HG02623 (cell line): Measurements from ENCODE around the gene GH1.
"Not testable (repeated sequence)": the region's sequence is repeated elsewhere in the genome, so short reads cannot be mapped to it uniquely, and the experiment has no call there.

Source experiments
- ATAC-seq: cut with Tn5 transposase; IDR thresholded peaks from one replicate; pipeline ENCODE4 v1.9.1; 2021; ENCODE audit warnings: moderate library complexity; ENCODE audit not compliant: unreplicated experiment

GH1 gene

DNA sequence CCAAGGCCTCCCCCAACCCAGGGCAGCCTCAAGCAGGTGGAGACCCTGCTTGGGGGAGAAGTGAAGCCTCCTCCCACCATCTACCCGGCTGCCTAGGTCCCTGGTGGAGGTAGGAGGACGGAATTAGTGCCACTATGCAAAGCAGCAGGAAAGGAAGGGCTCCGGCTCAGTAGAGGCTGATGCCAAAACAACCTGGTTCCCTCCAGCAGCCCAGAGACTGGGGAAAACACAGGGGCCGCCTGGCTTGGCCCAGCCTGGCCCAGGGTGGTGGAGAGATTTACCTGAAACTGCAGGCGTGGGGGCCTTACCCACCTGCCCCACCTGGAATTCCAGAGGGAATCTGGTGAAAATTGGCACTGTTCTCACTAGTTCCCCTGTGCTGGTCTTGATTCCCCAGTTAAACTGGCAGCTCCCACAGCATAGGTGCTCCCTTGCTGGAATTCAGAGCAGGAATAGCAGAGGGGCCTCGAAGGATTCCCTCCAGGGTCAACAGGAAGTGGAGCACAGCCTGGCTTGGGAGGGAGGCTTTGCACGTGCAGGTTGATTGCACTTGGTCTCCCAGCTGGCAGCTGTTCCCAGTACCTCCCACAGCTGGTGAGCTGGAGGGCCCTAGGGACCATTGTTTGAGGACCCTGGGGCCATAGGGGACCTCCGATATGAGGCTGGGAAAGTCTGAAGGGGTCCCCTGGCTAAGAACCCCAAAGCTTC is 9.0 kb upstream of the GH1 start:
- no peak for ATAC-seq

DNA sequence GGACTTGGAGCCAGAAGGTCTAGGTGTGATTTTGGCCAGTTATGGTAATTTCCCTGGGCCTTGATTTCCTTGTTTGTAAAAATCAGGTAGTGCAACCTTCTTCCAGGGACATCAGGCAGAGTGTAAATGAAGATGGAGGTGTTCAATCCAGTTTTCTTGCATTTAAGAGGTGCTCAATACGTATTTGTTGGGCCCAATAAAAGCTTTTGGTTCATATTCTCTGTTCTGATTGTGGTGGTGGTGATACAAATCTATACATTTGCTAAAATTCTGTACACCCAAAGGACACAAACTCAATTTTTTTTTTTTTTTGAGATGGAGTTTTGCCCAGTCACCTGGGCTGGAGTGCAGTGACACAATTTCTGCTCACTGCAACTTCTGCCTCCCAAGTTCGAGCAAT is 7.5 kb upstream of the GH1 start:
- no peak for ATAC-seq

DNA sequence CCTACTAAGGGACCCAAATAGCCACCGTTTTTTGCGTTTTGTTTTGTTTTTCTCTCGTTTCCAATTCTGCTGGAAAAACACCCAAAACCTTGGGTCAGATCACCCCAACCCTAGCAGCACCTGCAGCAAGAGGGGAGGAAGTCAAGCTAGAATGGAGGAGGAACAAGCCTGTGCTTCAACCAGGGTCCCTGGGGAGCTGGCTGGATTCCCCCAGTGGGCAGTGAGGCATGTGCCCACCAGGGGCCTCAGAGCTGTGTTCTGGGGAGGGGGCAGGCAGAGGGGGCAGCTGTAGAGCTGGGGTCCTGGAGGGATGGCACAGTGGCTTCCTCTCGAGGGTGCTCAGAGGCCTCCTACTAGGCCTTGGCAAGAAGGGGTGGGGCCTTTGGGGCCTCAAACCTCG is 7.0 kb upstream of the GH1 start:
- no peak for ATAC-seq

DNA sequence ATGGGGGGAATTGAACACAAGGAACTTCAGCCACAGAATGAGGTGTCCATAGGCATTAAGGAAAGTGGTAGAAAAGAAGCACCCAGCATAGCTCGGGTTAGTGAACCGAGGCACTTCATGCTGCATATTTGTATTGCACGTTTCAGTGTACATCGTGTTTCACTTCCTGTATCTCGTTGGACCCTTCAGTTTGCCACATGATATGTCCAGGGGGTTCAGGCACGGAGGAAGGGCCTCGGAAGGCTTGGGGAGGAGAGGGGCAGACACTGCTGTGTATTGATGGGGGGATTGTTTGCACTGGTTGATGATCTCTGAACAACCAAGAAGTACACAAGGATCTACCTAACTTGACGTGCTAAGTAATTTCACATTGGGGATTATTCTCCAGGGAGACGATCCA is 3.8 kb upstream of the GH1 start:
- not testable (repeated sequence) for ATAC-seq

DNA sequence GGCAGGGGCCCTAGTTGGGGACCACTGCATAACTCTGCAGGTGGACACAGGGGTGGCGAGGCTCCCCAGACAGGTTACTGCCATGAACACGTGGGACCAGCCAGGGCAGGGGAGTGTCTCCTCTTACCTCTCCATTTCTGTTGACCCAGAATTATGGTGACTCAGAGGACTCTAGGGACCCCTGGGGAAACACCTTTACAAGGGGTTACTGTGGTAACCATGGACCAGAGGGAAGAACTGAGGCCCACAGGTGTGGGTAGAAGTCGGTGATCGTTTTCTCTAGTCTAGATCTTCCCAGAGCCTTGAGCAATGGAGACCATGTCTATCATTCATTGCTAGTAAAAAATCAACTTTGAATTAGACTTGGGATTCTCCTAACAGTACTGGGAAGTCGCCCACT is 2.1 kb upstream of the GH1 start:
- ATAC-seq = not testable (repeated sequence)

DNA sequence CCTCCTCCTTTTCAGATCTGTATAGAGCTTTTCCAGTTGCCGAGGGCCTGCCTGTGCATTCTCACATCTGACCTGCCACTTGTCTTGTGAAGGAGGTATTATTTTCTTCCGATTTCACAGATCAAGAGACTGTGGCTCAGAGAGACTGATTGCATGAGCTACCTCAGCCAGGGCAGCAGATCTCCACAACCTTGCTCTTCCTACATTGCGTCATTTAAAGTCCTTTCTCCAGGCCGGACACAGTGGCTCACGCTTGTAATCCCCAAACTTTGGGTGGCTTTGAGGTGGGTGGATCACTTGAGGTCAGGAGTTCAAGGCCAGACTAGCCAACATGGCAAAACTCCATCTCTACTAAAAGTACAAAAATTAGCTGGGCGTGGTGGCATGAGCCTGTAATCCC is 1.4 kb upstream of the GH1 start:
- ATAC-seq = not testable (repeated sequence)

DNA sequence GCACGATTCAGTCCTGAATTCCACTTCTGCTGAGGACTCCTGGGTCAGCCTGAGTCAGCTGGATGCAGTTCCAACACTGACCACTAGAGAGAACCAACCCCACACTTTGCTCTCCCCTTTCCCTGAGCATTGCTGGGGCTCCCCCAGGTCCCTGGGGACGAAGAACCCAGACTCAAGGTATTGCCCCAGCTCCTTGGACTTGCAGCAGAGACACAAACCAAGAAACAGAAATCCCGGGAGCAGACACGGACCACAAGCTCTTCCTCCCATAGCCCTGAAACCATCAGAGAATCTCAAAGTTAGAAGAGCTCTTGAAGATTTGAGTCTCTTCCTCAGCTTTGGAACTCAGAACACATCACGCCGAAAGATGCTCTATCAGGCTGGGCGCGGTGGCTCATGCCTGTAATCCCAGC is 678 bp upstream of the GH1 start:
- ATAC-seq = peak; percentile 66

DNA sequence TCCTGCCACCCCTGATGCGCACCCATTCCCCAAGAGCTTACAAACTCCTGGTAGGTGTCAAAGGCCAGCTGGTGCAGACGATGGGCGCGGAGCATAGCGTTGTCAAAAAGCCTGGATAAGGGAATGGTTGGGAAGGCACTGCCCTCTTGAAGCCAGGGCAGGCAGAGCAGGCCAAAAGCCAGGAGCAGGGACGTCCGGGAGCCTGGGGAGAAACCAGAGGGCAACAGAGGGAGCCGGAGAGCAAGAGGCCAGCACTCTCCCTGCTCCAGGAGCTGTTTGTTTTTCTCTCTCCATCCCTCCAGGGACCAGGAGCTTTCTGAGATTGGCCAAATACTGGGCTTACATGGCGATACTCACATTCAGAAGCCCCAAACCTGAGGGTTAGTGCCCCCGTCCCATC is 334 bp downstream of the GH1 start:
- no peak for ATAC-seq

DNA sequence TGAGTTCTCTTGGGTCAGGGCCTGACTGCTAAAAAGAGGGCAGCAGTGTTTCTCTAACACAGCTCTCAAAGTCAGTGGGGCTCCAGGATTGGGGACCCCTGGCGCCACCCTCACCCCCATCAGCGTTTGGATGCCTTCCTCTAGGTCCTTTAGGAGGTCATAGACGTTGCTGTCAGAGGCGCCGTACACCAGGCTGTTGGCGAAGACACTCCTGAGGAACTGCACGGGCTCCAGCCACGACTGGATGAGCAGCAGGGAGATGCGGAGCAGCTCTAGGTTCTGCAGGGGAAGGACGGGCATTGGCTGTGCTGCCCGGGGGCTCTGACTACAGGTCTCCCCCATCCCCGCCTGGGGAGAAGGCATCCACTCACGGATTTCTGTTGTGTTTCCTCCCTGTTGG is 993 bp downstream of the GH1 start:
- no peak for ATAC-seq

DNA sequence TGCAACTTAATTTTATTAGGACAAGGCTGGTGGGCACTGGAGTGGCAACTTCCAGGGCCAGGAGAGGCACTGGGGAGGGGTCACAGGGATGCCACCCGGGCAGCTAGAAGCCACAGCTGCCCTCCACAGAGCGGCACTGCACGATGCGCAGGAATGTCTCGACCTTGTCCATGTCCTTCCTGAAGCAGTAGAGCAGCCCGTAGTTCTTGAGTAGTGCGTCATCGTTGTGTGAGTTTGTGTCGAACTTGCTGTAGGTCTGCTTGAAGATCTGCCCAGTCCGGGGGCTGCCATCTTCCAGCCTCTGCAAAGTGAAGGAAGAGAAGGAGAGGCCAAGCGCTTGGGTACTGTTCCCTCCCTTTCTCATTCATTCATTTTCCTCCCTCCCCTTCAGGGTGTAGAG is 1.4 kb downstream of the GH1 start:
- not testable (repeated sequence) for ATAC-seq

DNA sequence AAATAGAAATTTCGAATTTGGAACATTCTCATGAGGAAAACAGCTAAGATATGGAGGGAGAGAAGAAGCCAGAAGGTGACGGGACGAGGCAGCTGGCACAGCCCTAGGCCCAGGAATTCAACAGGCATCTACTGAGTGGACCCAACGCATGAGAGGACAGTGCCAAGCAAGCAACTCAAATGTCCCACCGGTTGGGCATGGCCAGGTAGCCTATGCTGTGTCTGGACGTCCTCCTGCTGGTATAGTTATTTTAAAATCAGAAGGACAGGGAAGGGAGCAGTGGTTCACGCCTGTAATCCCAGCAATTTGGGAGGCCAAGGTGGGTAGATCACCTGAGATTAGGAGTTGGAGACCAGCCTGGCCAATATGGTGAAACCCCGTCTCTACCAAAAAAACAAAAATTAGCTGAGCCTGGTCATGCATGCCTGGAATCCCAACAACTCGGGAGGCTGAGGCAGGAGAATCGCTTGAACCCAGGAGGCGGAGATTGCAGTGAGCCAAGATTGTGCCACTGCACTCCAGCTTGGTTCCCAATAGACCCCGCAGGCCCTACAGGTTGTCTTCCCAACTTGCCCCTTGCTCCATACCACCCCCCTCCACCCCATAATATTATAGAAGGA is 2.0 kb downstream of the GH1 start:
- no peak for ATAC-seq

DNA sequence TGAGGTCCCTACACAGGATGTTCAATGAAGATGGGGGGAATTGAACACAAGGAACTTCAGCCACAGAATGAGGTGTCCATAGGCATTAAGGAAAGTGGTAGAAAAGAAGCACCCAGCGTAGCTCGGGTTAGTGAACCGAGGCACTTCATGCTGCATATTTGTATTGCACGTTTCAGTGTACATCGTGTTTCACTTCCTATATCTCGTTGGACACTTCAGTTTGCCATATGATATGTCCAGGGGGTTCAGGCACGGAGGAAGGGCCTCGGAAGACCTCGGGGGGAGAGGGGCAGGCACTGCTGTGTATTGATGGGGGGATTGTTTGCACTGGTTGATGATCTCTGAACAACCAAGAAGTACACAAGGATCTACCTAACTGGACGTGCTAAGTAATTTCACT is 2.9 kb downstream of the GH1 start:
- not testable (repeated sequence) for ATAC-seq

DNA sequence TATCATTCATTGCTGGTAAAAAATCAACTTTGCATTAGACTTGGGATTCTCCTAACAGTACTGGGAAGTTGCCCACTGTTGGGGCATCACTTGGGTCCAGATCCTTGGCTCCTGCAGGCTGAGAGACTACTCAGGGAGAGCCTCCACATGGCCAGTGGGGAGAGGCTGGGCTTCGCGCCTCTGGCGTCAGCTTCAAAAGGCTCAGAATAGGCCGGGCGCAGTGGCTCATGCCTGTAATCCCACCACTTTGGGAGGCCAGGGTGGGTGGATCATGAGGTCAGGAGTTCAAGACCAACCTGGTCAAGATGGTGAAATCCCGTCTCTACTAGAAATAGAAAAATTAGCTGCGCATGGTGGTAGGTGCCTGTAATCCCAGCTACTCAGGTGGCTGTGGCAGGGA is 4.2 kb downstream of the GH1 start:
- ATAC-seq = no peak

DNA sequence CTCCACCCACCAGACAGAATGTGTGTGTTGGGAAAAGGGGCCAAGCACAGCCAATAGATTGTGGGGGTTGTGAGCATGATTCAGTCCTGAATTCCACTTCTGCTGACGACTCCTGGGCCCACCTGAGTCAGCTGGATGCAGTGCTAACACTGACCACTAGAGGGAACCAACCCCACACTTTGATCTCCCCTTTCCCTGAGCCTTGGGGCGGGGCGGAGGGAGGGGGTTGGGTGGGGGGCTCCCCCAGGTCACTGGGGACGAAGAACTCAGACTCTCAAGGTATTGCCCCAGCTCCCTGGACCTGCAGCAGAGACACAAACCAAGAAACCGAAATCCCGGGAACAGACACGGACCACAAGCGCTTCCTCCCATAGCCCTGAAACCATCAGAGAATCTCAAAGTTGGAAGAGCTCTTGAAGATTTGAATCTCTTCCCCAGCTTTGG is 7.0 kb downstream of the GH1 start:
- no peak for ATAC-seq

DNA sequence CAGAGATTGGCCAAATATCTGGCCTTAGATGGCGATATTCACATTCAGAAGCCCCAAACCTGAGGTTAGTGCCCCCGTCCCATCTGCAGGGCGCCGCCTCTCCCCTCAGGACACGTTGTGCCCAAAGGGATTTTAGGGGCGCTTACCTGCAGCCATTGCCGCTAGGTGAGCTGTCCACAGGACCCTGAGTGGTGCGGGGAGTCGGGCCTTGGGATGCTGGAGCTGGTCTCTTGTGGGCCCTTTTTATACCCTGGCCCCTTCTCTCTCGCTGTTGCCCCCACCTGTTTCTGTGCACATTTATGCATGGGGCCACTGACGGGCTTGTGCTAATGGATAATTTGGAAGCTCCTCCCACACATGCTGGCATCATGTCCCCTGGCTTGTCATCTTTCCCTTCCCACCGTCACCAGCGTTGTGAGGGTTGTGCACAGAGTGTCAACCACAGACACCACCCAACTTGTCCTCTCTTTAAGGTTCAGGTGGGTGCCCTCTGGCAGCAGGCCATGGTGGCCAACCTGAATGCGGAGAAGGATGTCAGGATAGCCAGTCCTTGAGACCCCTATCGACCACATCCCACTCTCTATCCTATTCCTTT is 7.5 kb downstream of the GH1 start, which contains the start of gene CSHL1:
Gene CSHL1, minus strand, starts transcription at position 218 of the 595 bp plus-strand sequence. Its CDS starts 62 bp downstream, at position 156.
- ATAC-seq = no peak

DNA sequence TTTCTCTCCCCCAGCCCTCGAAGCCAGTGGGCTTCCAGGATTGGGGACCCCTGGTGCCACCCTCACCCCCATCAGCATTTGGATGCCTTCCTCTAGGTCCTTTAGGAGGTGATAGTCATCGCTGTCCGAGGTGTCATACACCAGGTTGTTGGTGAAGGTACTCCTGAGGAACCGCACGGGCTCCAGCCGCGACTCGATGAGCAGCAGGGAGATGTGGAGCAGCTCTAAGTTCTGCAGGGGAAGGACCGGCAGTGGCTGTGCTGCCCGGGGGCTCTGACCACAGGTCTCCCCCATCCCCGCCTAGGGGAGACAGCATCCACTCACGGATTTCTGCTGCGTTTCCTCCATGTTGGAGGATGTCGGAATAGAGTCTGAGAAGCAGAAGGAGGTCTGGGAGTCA is 8.5 kb downstream of the GH1 start:
- ATAC-seq = no peak

DNA sequence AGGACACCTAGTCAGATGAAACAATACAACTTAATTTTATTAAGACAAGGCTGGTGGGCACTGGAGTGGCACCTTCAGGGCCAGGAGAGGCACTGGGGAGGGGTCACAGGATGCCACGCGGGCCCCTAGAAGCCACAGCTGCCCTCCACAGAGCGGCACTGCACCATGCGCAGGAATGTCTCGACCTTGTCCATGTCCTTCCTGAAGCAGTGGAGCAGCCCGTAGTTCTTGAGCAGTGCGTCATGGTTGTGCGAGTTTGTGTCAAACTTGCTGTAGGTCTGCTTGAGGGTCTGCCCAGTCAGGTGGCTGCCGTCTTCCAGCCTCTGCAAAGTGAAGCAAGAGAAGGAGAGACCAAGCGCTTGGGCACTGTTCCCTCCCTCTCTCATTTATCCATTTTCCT is 9.1 kb downstream of the GH1 start:
- not testable (repeated sequence) for ATAC-seq

DNA sequence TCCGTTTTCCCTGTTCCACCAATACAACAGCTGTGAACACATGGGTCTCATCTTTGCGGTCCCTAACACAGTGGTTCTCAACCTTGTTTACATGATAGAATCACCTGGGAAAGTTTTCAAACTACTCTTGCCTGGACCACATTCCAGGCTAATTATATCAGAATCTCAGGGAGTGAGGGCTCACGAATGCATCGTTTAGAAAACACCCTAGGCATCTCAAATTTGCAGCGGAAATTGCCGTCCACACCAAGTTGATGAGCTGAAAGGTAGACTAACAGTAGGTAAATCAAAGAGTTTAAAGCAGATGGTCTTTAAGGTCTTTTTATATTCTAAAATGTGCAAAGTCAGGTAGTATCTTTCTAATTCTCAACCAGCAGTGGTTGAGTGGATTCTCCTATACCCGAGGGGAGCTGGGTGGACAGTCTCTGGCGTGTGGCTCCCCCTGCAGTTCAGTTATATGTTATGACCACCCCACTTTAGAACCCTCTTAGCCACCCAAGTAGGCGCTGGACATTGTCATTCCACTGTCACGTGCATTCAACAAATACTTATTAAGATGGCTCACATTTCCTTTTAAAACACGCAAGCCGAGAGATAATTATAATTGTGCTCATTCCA is 11.4 kb downstream of the GH1 start:
- not testable (repeated sequence) for ATAC-seq

DNA sequence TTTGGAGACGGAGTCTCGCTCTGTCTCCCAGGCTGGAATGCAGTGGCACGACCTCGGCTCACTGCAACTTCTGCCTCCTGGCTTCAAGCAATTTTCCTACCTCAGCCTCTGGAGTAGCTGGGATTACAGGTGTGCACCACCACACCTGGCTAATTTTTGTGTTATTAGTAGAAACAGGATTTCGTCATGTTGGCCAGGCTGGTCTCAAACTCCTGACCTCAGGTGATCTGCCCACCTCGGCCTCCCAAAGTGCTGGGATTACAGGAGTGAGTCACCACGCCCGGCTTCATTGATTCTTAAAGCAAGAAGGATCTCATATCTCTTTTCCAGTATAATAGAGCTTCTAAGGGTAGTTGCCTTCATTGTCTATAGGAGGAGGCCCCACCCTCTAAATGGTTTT is 13.8 kb downstream of the GH1 start:
- ATAC-seq = not testable (repeated sequence)

DNA sequence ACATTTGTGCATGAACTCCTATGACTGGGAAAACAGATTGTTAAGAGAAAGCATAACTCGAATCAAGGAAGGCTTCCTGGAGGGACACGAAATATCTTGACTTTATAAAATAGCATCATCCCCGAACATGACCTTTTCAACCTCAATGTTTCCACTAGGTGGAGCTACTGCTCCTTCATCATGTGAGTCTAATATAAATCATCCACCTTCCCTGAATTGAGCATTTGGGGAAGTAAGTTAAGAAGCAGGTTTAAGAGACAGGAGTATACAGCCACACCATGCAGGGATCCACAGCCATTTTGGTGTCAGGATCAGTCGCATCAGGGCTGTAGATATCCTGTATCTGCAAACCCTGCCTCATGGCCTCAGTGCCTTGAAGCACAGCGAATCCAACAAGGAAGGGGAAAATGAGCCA is 14.8 kb downstream of the GH1 start:
- ATAC-seq = not testable (repeated sequence)

DNA sequence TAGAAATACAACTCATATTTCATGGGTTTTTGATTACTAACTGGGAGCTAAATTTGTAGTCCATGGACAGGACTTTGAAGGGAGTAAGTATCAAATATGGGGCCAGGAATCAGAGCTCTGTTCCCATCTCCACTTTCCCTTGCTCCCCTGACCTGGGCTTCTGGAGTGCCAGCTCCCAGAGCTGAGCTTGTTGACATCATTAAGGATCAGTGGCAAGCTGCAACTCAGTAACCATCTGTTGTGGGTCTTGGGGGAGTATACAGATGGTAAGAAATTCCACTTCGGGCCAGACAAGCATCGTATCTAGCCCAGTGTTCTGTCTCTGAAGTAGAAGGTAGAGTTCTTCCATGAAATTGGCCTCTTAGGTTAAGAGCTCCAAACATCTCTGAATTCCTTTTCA is 16.7 kb downstream of the GH1 start:
- not testable (repeated sequence) for ATAC-seq
